Thoracic aorta (tissue), 2 donors: ENCODE results near the gene ABCD3. TPM values are rescaled to one million over a fixed set of nuclear protein-coding genes. Genes with fewer than 3 reads are reported as not detected.

Experiments
- ATAC-seq: fragments of 150-250 bp; one replicate; pipeline ENCODE4 v1.8.0; 2017; ENCODE audit warnings: low read depth; ENCODE audit not compliant: insufficient number of reproducible peaks, low FRiP score
- DNase-seq: peaks from one replicate; pipeline ENCODE4 v3.0.0-alpha.2; 2020; ENCODE audit warnings: low spot score
- H3K27ac ChIP-seq, 2 donors: fragments of 200-600 bp; sonication (generic); 1 replicate in 1 of 2; 2 replicates in 1 of 2; pipeline ENCODE4 v1.5.1; 2016; ENCODE audit warnings: mild to moderate bottlenecking in 2 of 2, moderate library complexity in 2 of 2
- H3K27me3 ChIP-seq: fragments of 200-600 bp; sonication (generic); replicated peaks from 2 replicates; pipeline ENCODE4 v1.6.0; 2016; ENCODE audit warnings: mild to moderate bottlenecking; ENCODE audit not compliant: insufficient read depth
- H3K36me3 ChIP-seq: fragments of 200-600 bp; sonication (generic); one replicate; pipeline ENCODE4 v1.5.1; 2016
- H3K4me1 ChIP-seq, 2 donors: fragments of 200-600 bp; sonication (generic); 1 replicate in 1 of 2; 2 replicates in 1 of 2; pipeline versions ENCODE4 v1.5.1 to v1.6.0; 2016; ENCODE audit warnings: low read depth in 2 of 2, mild to moderate bottlenecking in 1 of 2; ENCODE audit not compliant: control insufficient read depth in 1 of 2
- H3K4me3 ChIP-seq: fragments of 200-600 bp; sonication (generic); 2 replicates; pipeline ENCODE4 v1.5.1; 2016; ENCODE audit warnings: mild to moderate bottlenecking
- H3K9me3 ChIP-seq: fragments of 200-600 bp; sonication (generic); 2 replicates; pipeline ENCODE4 v1.5.1; 2016
- total RNA-seq, 2 donors: library from RNA; depleted of rRNA; stranded (reverse); fragments of >200 nt; gene quantifications; one replicate each; pipeline versions ENCODE4 v1.1.0 to v1.2.3, GENCODE V29; 2016
- TF ChIP-seq, protein P1 (sequence below): fragments of 200-600 bp; sonication (generic); IDR thresholded peaks from one replicate; pipeline ENCODE4 v1.5.1; 2019; ENCODE audit warnings: antibody characterized with exemption

The ABCD3 gene
- total RNA-seq, 2 donors from 2014 or later: 14.0 to 31.7 TPM

DNA sequence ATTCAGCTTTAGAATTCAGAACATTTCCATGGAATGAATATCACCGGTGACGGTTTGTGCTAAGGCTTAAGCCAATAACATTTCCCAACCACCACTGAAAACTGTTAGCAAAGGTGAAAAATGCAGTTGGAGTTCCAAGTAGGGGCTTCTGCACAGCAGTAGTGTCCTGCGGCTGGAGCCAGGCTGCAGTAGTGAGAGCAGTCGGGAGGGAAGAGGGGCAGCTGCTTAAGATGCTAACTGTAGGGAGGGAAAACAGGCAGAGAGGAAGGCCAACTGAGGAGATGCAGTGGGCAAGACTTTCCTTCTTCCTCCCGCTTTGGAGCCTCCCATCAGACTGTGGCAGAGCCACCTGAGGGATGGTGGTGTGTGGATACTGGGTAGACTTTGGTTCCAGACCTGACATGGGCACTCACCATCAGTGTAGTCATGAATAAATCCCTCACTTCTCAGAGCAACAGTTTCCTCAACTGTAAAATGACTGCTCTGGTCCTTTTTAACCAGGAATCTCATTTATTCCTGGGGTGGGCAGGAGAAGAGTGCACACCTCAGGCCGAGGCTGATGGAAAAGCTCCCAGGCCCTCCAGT is 120.1 kb downstream of the ABCD3 start:
- TF ChIP-seq, protein P1, sequence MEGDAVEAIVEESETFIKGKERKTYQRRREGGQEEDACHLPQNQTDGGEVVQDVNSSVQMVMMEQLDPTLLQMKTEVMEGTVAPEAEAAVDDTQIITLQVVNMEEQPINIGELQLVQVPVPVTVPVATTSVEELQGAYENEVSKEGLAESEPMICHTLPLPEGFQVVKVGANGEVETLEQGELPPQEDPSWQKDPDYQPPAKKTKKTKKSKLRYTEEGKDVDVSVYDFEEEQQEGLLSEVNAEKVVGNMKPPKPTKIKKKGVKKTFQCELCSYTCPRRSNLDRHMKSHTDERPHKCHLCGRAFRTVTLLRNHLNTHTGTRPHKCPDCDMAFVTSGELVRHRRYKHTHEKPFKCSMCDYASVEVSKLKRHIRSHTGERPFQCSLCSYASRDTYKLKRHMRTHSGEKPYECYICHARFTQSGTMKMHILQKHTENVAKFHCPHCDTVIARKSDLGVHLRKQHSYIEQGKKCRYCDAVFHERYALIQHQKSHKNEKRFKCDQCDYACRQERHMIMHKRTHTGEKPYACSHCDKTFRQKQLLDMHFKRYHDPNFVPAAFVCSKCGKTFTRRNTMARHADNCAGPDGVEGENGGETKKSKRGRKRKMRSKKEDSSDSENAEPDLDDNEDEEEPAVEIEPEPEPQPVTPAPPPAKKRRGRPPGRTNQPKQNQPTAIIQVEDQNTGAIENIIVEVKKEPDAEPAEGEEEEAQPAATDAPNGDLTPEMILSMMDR: no peak
- DNase-seq (no peak), ATAC-seq (no peak)
- H3K36me3 ChIP-seq: peaks cover 4% of the 10 kb centered on the region
- no peaks in the 10 kb centered on the region for H3K9me3 ChIP-seq
- no peaks in the 10 kb centered on the region for H3K27me3 ChIP-seq
- no peak overlapping the region for H3K27ac ChIP-seq
- peaks cover 15 to 38% of the 10 kb centered on the region in 2 donors for H3K4me1 ChIP-seq
- H3K4me3 ChIP-seq: peak overlapping the region; percentile 22

DNA sequence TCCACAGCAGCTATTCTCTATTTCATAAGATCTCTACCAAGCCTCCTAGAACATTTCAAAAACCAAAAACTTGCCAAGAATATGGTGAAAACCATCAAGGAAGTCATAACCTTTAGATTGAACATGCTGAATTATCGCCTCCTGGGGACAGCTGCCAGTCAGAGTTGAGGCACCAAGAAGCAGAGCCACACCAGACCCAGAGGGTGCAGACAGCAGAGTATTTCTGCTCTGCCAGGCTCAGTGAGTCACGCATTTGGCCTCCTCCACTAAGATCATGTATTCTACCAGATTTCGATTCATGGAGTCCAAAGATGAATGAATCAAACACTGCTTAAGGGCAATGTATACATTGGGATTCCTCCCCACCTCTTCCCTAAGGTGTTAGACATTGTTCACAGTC is 121.3 kb downstream of the ABCD3 start:
- Histone ChIP-seq H3K36me3 (peaks cover 4% of the 10 kb centered on the region), H3K9me3 (no peaks in the 10 kb centered on the region), H3K27me3 (no peaks in the 10 kb centered on the region), H3K4me1 (peaks cover 21 to 46% of the 10 kb centered on the region in 2 donors), H3K4me3 (peak overlapping the region; percentile 96), H3K27ac (peak overlapping the region in 1 of 2 donors; percentile 87)
- DNase-seq (no peak), ATAC-seq (no peak)
- TF ChIP-seq, protein P1: no peak

DNA sequence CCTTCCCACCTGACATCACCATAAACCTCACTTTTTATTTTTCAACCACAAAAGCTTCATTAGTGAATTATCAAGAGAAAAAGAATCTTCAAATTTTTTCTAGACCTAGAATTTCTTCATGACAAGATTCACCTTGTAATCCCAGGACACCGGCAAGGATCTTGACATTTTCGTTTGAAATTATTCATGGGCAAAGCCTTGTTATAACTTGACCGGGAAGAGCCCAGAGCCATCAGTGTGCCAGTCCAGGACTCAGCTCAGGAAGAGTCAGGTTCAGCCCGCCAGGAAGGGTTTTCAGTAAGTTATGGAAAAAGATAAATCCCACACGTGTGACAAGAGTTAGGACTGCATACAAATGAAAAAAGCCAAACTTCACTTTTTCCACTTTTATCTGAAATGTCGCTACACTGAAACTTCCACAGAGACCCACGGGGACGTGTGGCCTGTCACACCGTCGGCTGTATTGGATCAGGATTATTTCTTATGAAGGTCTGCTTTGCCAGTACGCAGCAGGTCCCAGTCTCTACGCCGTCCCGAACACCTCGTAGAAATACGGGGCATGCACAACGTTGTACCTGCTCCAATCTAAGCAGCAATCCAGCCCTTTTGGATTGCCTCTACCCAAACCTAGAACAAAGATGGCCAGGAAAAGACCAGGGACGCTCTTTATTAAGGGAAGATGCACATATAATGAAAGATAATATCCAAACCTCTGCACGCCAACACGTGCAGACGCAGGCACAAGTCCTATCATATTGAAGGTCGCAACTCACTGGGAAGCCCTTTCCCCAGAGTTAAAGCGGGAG is 122.5 kb downstream of the ABCD3 start:
- peak overlapping the region; percentile 76 to 87 for H3K27ac ChIP-seq
- TF ChIP-seq, protein P1: no peak
- H3K4me3 ChIP-seq: peak overlapping the region; percentile 96
- peaks cover 27 to 50% of the 10 kb centered on the region in 2 donors for H3K4me1 ChIP-seq
- no peaks in the 10 kb centered on the region for H3K9me3 ChIP-seq
- H3K36me3 ChIP-seq: peaks cover 2% of the 10 kb centered on the region
- H3K27me3 ChIP-seq: no peaks in the 10 kb centered on the region
- DNase-seq (no peak), ATAC-seq (no peak)

DNA sequence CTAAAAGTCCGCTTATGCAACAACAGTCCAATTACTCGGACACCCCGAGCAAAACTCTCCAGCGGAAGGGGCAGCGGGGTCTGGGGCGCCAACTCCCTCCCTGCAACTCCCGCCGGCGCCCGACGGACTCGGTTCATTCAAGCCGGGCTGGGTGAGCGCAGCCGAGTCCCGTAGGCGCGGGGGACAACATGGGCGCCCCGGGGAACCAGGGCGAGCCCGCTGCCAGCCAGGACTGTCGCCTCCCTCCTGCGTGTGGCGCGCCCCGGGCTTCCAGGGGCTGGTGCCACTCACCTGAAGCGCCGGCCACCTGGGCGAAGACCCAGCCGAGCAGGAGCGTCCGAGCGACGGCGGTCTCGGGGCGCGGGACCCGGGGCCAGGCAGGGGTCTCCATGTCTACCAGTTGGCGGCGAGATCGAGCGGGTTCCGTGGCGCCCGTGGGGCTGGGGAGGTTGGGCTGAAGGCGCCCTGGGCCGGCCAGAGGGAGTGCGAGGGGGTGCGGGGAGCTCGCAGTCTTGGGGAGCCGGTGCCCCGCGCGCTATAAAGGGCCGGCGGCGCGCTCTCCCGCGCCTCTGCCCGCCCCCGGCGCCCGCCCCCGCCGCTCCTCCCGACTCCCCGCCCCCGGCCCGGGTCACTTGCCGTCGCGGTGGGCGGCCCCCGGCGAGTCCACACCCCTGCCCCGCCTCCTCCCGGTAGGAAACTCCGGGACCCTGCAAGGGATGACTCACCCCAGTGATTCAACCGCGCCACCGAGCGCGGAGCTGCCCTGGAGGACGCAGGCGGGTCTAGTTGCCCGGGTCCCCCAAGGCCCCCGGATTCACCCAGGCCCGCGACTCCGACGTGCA is 123.3 kb downstream of the ABCD3 start, which contains the start of gene F3:
Gene F3 (minus strand): TSS at position 514 of the 842 bp plus-strand sequence. CDS start 123 bp downstream, at position 391.
- ATAC-seq (peak; percentile 79), DNase-seq (peak; percentile 67)
- Histone ChIP-seq H3K36me3 (no peaks in the 10 kb centered on the region), H3K4me1 (peaks cover 27 to 47% of the 10 kb centered on the region in 2 donors), H3K4me3 (peak within 1 kb of the TSS; percentile 96), H3K9me3 (no peaks in the 10 kb centered on the region), H3K27ac (peak within 1 kb of the TSS; percentile 76 to 87), H3K27me3 (no peaks in the 10 kb centered on the region)
- TF ChIP-seq, protein P1: no peak
